Activated CD4-positive, alpha-beta T cell treated with anti-CD3 and anti-CD28 coated beads for 1 hour (primary cell): ENCODE measurements around the gene KCNT2.

ENCODE experiments used
- DNase-seq: peaks from one replicate; pipeline ENCODE4 v3.0.0-alpha.2; 2020

KCNT2 gene

GRCh38 chr1:196385109-196385508 is 223.1 kb downstream of the KCNT2 start:
- DNase-seq, result no peak

GRCh38 chr1:196382383-196382782 is 225.9 kb downstream of the KCNT2 start:
- DNase-seq, result no peak

- no peak for DNase-seq
Measured at GRCh38 chr1:196381544-196381943, 226.7 kb downstream of the KCNT2 start.

GRCh38 chr1:196380316-196380715 is 227.9 kb downstream of the KCNT2 start:
- DNase-seq, result no peak

- no peak for DNase-seq
Measured at GRCh38 chr1:196377811-196378210, 230.4 kb downstream of the KCNT2 start.

- DNase-seq, result no peak
Measured at GRCh38 chr1:196376630-196377328, 231.5 kb downstream of the KCNT2 start.

- no peak for DNase-seq
Measured at GRCh38 chr1:196373798-196374197, 234.4 kb downstream of the KCNT2 start.

GRCh38 chr1:196372896-196373536 is 235.2 kb downstream of the KCNT2 start:
- DNase-seq, result no peak

- no peak for DNase-seq
Measured at GRCh38 chr1:196367838-196368237, 240.4 kb downstream of the KCNT2 start.

- DNase-seq, result no peak
Measured at GRCh38 chr1:196366817-196367495, 241.3 kb downstream of the KCNT2 start.

- DNase-seq, result no peak
Measured at GRCh38 chr1:196361112-196361714, 247.0 kb downstream of the KCNT2 start.

GRCh38 chr1:196357913-196358312 is 250.3 kb downstream of the KCNT2 start:
- no peak for DNase-seq

GRCh38 chr1:196355206-196355786 is 252.9 kb downstream of the KCNT2 start:
- no peak for DNase-seq

GRCh38 chr1:196344453-196344852 is 263.8 kb downstream of the KCNT2 start:
- DNase-seq, result no peak

- no peak for DNase-seq
Measured at GRCh38 chr1:196324345-196324744, 283.9 kb downstream of the KCNT2 start.

- DNase-seq, result no peak
Measured at GRCh38 chr1:196323869-196324268, 284.4 kb downstream of the KCNT2 start.

- DNase-seq, result no peak
Measured at GRCh38 chr1:196319301-196319700, 288.9 kb downstream of the KCNT2 start.

- DNase-seq, result no peak
Measured at GRCh38 chr1:196317535-196318522, 290.4 kb downstream of the KCNT2 start.

GRCh38 chr1:196312739-196313138 is 295.5 kb downstream of the KCNT2 start:
- no peak for DNase-seq

GRCh38 chr1:196309386-196309785 is 298.9 kb downstream of the KCNT2 start:
- DNase-seq, result no peak

GRCh38 chr1:196308176-196308575 is 300.1 kb downstream of the KCNT2 start:
- no peak for DNase-seq

GRCh38 chr1:196306421-196306820 is 301.8 kb downstream of the KCNT2 start:
- DNase-seq, result no peak
